ENCODE data around the gene CDH13. TPM values are rescaled to one million over a fixed set of nuclear protein-coding genes. Genes with fewer than 3 reads are reported as not detected.

Gene CDH13
- total and polyA plus RNA-seq, 2 of the 8 experiments (the other 6 are each of a cell fraction or from before 2014, with no cell fraction given) = 2.3 to 2.4 TPM

- Histone ChIP-seq H4K20me1 (replicated peaks in 1 of 2; ENCODE audit: control insufficient read depth in 1 of 2, insufficient read depth in 2 of 2, low read length in 2 of 2) (no peaks in the 10 kb centered on the region), H2BK120ac (replicated peaks; ENCODE audit: low read depth, low read length) (no peak overlapping the region), H3K23me2 (ENCODE audit: low read depth, low read length) (0 out of 2 replicates have a peak, but pooled peaks cover 2% of the 10 kb centered on the region), H2BK15ac (ENCODE audit: low read length) (no peak overlapping the region), H2BK5ac (ENCODE audit: low read depth, low read length) (no peak overlapping the region), H3K4me2 (ENCODE audit: insufficient read depth in 1 of 2, low read depth in 2 of 2, low read length in 2 of 2) (no peak overlapping the region), H4K5ac (ENCODE audit: insufficient read length, low read depth, low read length) (no peak overlapping the region), H3K79me1 (ENCODE audit: low read depth, low read length) (no peaks in the 10 kb centered on the region), H3K4me3 (ENCODE audit: extremely low read depth in 1 of 4, insufficient read depth in 2 of 4, low read depth in 3 of 4, low read length in 4 of 4) (no peak overlapping the region), H2BK20ac (ENCODE audit: low read length) (no peak overlapping the region), H3K27me3 (replicated peaks in 1 of 4; ENCODE audit: control insufficient read depth in 3 of 4, extremely low read depth in 1 of 4, insufficient read depth in 3 of 4, low read length in 3 of 4) (no peaks in the 10 kb centered on the region), H4K8ac (ENCODE audit: extremely low read depth, insufficient read depth, low read length) (no peak overlapping the region), H2AK5ac (ENCODE audit: low read depth, low read length) (no peak overlapping the region), H3K27ac (ENCODE audit: low read depth, low read length) (no peak overlapping the region), H3K18ac (ENCODE audit: extremely low read depth, low read length) (no peak overlapping the region), H3K36me3 (ENCODE audit: control insufficient read depth in 2 of 4, insufficient read depth in 4 of 4, low read length in 3 of 4) (no peaks in the 10 kb centered on the region; a peak in 1 of 8 replicates), H3K79me2 (ENCODE audit: control insufficient read depth in 1 of 2, insufficient read depth in 2 of 2, low read length in 2 of 2) (no peaks in the 10 kb centered on the region), H3K4me1 (replicated peaks in 1 of 4; ENCODE audit: control insufficient read depth in 3 of 4, insufficient read depth in 4 of 4, low read length in 3 of 4) (peaks cover 6 to 20% (median 12%) of the 10 kb centered on the region in 4 experiments), H2AFZ (ENCODE audit: low read length) (no peak overlapping the region), H3K23ac (ENCODE audit: insufficient read length) (no peak overlapping the region), H3K56ac (replicated peaks; ENCODE audit: insufficient read length, low read depth, low read length) (no peak overlapping the region), H3K14ac (ENCODE audit: insufficient read length) (no peak overlapping the region), H3K9me3 (ENCODE audit: insufficient read depth in 2 of 2, low read depth in 1 of 2, low read length in 1 of 2) (no peaks in the 10 kb centered on the region), H3K4ac (replicated peaks; ENCODE audit: insufficient read length, low read depth, low read length) (no peak overlapping the region), H2BK12ac (ENCODE audit: low read depth, low read length) (no peak overlapping the region), H4K91ac (replicated peaks; ENCODE audit: insufficient read length, low read length) (no peak overlapping the region), H3K9ac (replicated peaks in 1 of 4; ENCODE audit: extremely low read depth in 1 of 4, low read depth in 3 of 4, low read length in 3 of 4) (no peak overlapping the region)
- DNase-seq (ENCODE audit: low read depth in 1 of 2, low spot score in 2 of 2) = no peak
- FAIRE-seq = no peak
- CTCF ChIA-PET (ENCODE audit: partially characterized antibody) = interaction anchor here (0.7 kb wide), 1 partner anchor 300 kb away, joined by 3 read pairs; no protein-coding TSS in a partner anchor
- 88% methylated on average over 8 of the region's 8 CpGs; no CpG with 5 or more reads in 1 of the 2 experiments for WGBS, 2 experiments (ENCODE audit: extremely low coverage in 1 of 2, insufficient coverage in 1 of 2, insufficient read length in 1 of 2, insufficient replicate concordance in 2 of 2, low coverage in 1 of 2, low lambda C conversion rate in 2 of 2, missing lambda C conversion rate in 1 of 2)
- POLR2A ChIA-PET (ENCODE audit: partially characterized antibody) = no interaction called here
Measured at GRCh38 chr16:83651871-83652270, 1025.1 kb downstream of the CDH13 start.
